DOHH2 (cell line): ENCODE results near the gene POLE4.

ENCODE experiments used
- H3F3A ChIP-seq: fragments of 200-600 bp; sonication (generic), shearing (Covaris generic); 2 replicates; pipeline ENCODE4 v1.6.0; 2016; ENCODE audit warnings: antibody characterized with exemption, mild to moderate bottlenecking; ENCODE audit not compliant: control insufficient read depth, insufficient read depth
- H3K27ac ChIP-seq: fragments of 200-600 bp; sonication (generic); 2 replicates; pipeline ENCODE4 v1.5.1; 2014; ENCODE audit warnings: low read depth, mild to moderate bottlenecking, low read length, moderate library complexity
- H3K27me3 ChIP-seq: fragments of 200-600 bp; sonication (generic); 2 replicates; pipeline ENCODE4 v1.6.1; 2014; ENCODE audit warnings: mild to moderate bottlenecking, low read length, mixed read lengths; ENCODE audit not compliant: control insufficient read depth
- H3K36me3 ChIP-seq: fragments of 200-600 bp; sonication (generic); 2 replicates; pipeline ENCODE4 v1.6.1; 2014; ENCODE audit warnings: mild to moderate bottlenecking, low read length, moderate library complexity, mixed read lengths; ENCODE audit not compliant: control insufficient read depth
- H3K4me1 ChIP-seq: fragments of 200-600 bp; sonication (generic); 2 replicates; pipeline ENCODE4 v1.6.1; 2014; ENCODE audit warnings: mild to moderate bottlenecking, low read length, mixed read lengths; ENCODE audit not compliant: control insufficient read depth
- H3K4me2 ChIP-seq: fragments of 200-600 bp; sonication (generic); 2 replicates; pipeline ENCODE4 v1.6.0; 2014; ENCODE audit warnings: mild to moderate bottlenecking, low read length, moderate library complexity
- H3K4me3 ChIP-seq: fragments of 200-600 bp; sonication (generic); 2 replicates; pipeline ENCODE4 v1.5.1; 2014; ENCODE audit warnings: mild to moderate bottlenecking, low read length, mixed read lengths
- H3K79me2 ChIP-seq: fragments of 200-600 bp; sonication (generic); 2 replicates; pipeline ENCODE4 v1.6.1; 2014; ENCODE audit warnings: mild to moderate bottlenecking, low read length, mixed read lengths; ENCODE audit not compliant: control insufficient read depth
- H3K9me2 ChIP-seq: fragments of 200-600 bp; sonication (generic); replicated peaks from 2 replicates; pipeline ENCODE4 v1.6.1; 2014; ENCODE audit warnings: mild to moderate bottlenecking, low read length, mixed read lengths; ENCODE audit not compliant: control insufficient read depth
- H3K9me3 ChIP-seq: fragments of 200-600 bp; sonication (generic); 2 replicates; pipeline ENCODE4 v1.6.1; 2014; ENCODE audit warnings: antibody characterized with exemption, low read length, mixed read lengths; ENCODE audit not compliant: control insufficient read depth, insufficient read depth
- H4K20me1 ChIP-seq: fragments of 200-600 bp; sonication (generic); 2 replicates; pipeline ENCODE4 v1.6.0; 2014; ENCODE audit warnings: low read depth, mild to moderate bottlenecking, antibody characterized with exemption, low read length, moderate library complexity; ENCODE audit not compliant: control insufficient read depth, insufficient read depth
- CTCF ChIP-seq: fragments of 200-600 bp; sonication (generic); IDR thresholded peaks from one replicate; pipeline ENCODE4 v1.5.1; 2014; ENCODE audit warnings: antibody characterized with exemption, mild to moderate bottlenecking, low read depth, low read length; ENCODE audit not compliant: poor library complexity, severe bottlenecking
- EZH2phosphoT487 ChIP-seq: fragments of 200-600 bp; sonication (generic); IDR thresholded peaks from 2 replicates; pipeline ENCODE4 v1.6.1; 2017; ENCODE audit warnings: borderline replicate concordance, mild to moderate bottlenecking, antibody characterized with exemption, low read length, moderate library complexity, mixed read lengths

The POLE4 gene

GRCh38 chr2:74954500-74954874 lies 4.0 kb upstream of the POLE4 start:
- no peak overlapping the region for H3K27ac ChIP-seq
- no peaks in the 10 kb centered on the region for H4K20me1 ChIP-seq
- H3K4me1 ChIP-seq, result peaks cover 28% of the 10 kb centered on the region
- H3K27me3 ChIP-seq, result no peaks in the 10 kb centered on the region
- no peak overlapping the region for H3K4me2 ChIP-seq
- H3K79me2 ChIP-seq, result no peaks in the 10 kb centered on the region
- H3K9me2 ChIP-seq, result no peaks in the 10 kb centered on the region
- no peaks in the 10 kb centered on the region; the same call in 1 of the 2 replicates for H3F3A ChIP-seq
- peaks cover 5% of the 10 kb centered on the region for H3K36me3 ChIP-seq
- H3K9me3 ChIP-seq, result peaks cover 10% of the 10 kb centered on the region
- H3K4me3 ChIP-seq, result no peak overlapping the region
- no peak for TF ChIP-seq EZH2phosphoT487
- no peak for TF ChIP-seq CTCF

- no peaks in the 10 kb centered on the region for H3K9me2 ChIP-seq
- TF ChIP-seq CTCF, result no peak
- no peak for TF ChIP-seq EZH2phosphoT487
- H3K27me3 ChIP-seq, result no peaks in the 10 kb centered on the region
- H3K4me2 ChIP-seq, result peak overlapping the region; percentile 94
- H3K4me3 ChIP-seq, result peak overlapping the region; percentile 83
- peaks cover 14% of the 10 kb centered on the region for H3K9me3 ChIP-seq
- H3K79me2 ChIP-seq, result no peaks in the 10 kb centered on the region
- H3K27ac ChIP-seq, result no peak overlapping the region
- no peaks in the 10 kb centered on the region for H3F3A ChIP-seq
- no peaks in the 10 kb centered on the region for H4K20me1 ChIP-seq
- peaks cover 35% of the 10 kb centered on the region for H3K36me3 ChIP-seq
- peaks cover 14% of the 10 kb centered on the region for H3K4me1 ChIP-seq
Observed at GRCh38 chr2:74957886-74958273, 563 bp upstream of the POLE4 start.

GRCh38 chr2:74959106-74959751 lies 786 bp downstream of the POLE4 start:
- Histone ChIP-seq H3K4me3 (peak overlapping the region; percentile 83), H3K27ac (peak overlapping the region; percentile 55; the same call in 1 of the 2 replicates)

More at GRCh38 chr2:74959106-74959751, 786 bp downstream of the POLE4 start:
- no peaks in the 10 kb centered on the region for H3K27me3 ChIP-seq
- no peak for TF ChIP-seq CTCF
- TF ChIP-seq EZH2phosphoT487, result no peak
- no peaks in the 10 kb centered on the region for H4K20me1 ChIP-seq
- peaks cover 14% of the 10 kb centered on the region for H3K4me1 ChIP-seq
- H3K36me3 ChIP-seq, result peaks cover 35% of the 10 kb centered on the region
- H3K9me3 ChIP-seq, result peaks cover 14% of the 10 kb centered on the region
- no peaks in the 10 kb centered on the region for H3K9me2 ChIP-seq
- H3F3A ChIP-seq, result no peaks in the 10 kb centered on the region
- H3K79me2 ChIP-seq, result no peaks in the 10 kb centered on the region
- H3K4me2 ChIP-seq, result peak overlapping the region; percentile 94
